CD4-positive, alpha-beta memory T cell (primary cell): ENCODE measurements around the gene EPC2. TPM values are rescaled to one million over a fixed set of nuclear protein-coding genes. Genes with fewer than 3 reads are reported as not detected.

Source experiments
- CTCF ChIA-PET: fragments of 350-600 bp; sonication (Branson Sonifier 250); formaldehyde crosslinking; loops from one replicate; lab custom pipeline; 2021; ENCODE audit warnings: inconsistent platforms; ENCODE audit not compliant: partially characterized antibody; lab: Charles Lee
- POLR2A ChIA-PET: fragments of 350-600 bp; sonication (Branson Sonifier 250); formaldehyde crosslinking; loops from one replicate; lab custom pipeline; 2021; ENCODE audit not compliant: partially characterized antibody; lab: Charles Lee
- DNase-seq, 5 donors: peaks; one replicate each; pipeline versions ENCODE4 v3.0.0 to v3.0.0-alpha.2; 2020 to 2022; ENCODE audit warnings: mixed read lengths in 1 of 5
- H3K27ac ChIP-seq: one replicate; pipeline ENCODE4 v1.7.0; 2013; ENCODE audit warnings: low read depth, low read length
- H3K27me3 ChIP-seq: 2 replicates; pipeline ENCODE4 v1.7.0; 2013; ENCODE audit warnings: mild to moderate bottlenecking, low read length, moderate library complexity; ENCODE audit not compliant: insufficient read depth
- H3K36me3 ChIP-seq: 2 replicates; pipeline ENCODE4 v1.7.0; 2013; ENCODE audit warnings: mild to moderate bottlenecking, low read length, moderate library complexity; ENCODE audit not compliant: insufficient read depth
- H3K4me1 ChIP-seq: 2 replicates; pipeline ENCODE4 v1.7.0; 2013; ENCODE audit warnings: mild to moderate bottlenecking, low read length, moderate library complexity; ENCODE audit not compliant: insufficient read depth
- H3K4me3 ChIP-seq, 2 donors: one replicate each; pipeline ENCODE4 v1.7.0; 2013; ENCODE audit warnings: low read length in 2 of 2, mild to moderate bottlenecking in 1 of 2
- H3K9me3 ChIP-seq, 2 donors: one replicate each; pipeline ENCODE4 v1.7.0; 2013; ENCODE audit warnings: low read length in 2 of 2, control low read depth in 1 of 2; ENCODE audit not compliant: control insufficient read depth in 1 of 2
- H3K27ac Mint-ChIP-seq, 7 donors: one replicate each; pipeline ENCODE4 v1.8.0; 2020 to 2021; ENCODE audit warnings: mixed read lengths in 7 of 7, mild to moderate bottlenecking in 6 of 7, inconsistent platforms in 3 of 7, moderate library complexity in 3 of 7
- H3K27me3 Mint-ChIP-seq, 2 donors: one replicate each; pipeline ENCODE4 v1.8.0; 2020 to 2021; ENCODE audit warnings: mixed read lengths in 2 of 2
- H3K36me3 Mint-ChIP-seq, 2 donors: one replicate each; pipeline ENCODE4 v1.8.0; 2020 to 2021; ENCODE audit warnings: mixed read lengths in 2 of 2, inconsistent platforms in 1 of 2, mild to moderate bottlenecking in 1 of 2
- H3K4me1 Mint-ChIP-seq, 4 donors: one replicate each; pipeline ENCODE4 v1.8.0; 2020 to 2021; ENCODE audit warnings: mixed read lengths in 4 of 4, mild to moderate bottlenecking in 1 of 4
- H3K4me3 Mint-ChIP-seq, 8 donors: one replicate each; pipeline ENCODE4 v1.8.0; 2020 to 2021; ENCODE audit warnings: mixed read lengths in 8 of 8, mild to moderate bottlenecking in 7 of 8, moderate library complexity in 6 of 8, inconsistent platforms in 3 of 8
- H3K9me3 Mint-ChIP-seq, 8 donors: one replicate each; pipeline ENCODE4 v1.8.0; 2020 to 2021; ENCODE audit warnings: mixed read lengths in 8 of 8, mild to moderate bottlenecking in 5 of 8, inconsistent platforms in 3 of 8, moderate library complexity in 1 of 8
- intact Hi-C: fragments of 100-400 bp; cut with micrococcal nuclease; formaldehyde crosslinking; loops from one replicate; pipeline ENCODE4 v1.15.1; 2023
- polyA plus RNA-seq, 2 donors: library from polyadenylated mRNA; unstranded; fragments of 300-500 nt; fragmentation: Illumina TruSeq; gene quantifications; one replicate each; pipeline ENCODE4 v1.2.3, GENCODE V29; 2021
- total RNA-seq, 2 experiments: library from RNA; stranded (reverse); gene quantifications; one replicate each; pipeline ENCODE4 v1.2.3, GENCODE V29; 2021

The EPC2 gene
- total and polyA plus RNA-seq, 4 experiments from 2014 or later = 1.4 to 77.9 (median 37.3) TPM

DNA sequence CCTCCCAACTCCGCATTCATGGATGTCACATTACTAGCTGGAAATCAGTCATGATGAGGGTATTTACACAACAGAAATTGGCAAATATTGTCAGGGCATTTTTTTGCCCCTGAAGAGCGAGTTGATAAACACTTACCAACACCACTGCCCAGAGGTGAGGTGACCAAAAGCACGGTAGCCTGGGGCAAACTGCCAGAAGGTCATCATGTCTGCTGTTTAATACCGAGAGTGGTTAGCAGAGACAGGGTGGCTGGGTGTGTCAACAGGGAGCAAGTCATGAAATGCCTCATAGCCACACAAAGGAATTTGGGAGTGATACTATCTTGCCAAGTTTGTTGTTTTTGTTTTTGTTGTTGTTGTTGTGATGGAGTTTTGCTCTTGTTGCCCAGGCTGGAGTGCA is 37.0 kb upstream of the EPC2 start:
- H3K4me3 ChIP-seq = no peak overlapping the region
- intact Hi-C loops = no loop called here
- POLR2A ChIA-PET = no interaction called here
- Mint-ChIP-seq H3K9me3 (peaks cover 0 to 18% (median 17%) of the 10 kb centered on the region in 8 donors), H3K4me3 (no peak overlapping the region), H3K27me3 (no peaks in the 10 kb centered on the region), H3K4me1 (peaks cover 0 to 1% (median 0%) of the 10 kb centered on the region in 4 donors), H3K36me3 (peaks cover 3 to 4% of the 10 kb centered on the region in 2 donors), H3K27ac (no peak overlapping the region)
- H3K27me3 ChIP-seq = no peaks in the 10 kb centered on the region
- DNase-seq = no peak
- no peaks in the 10 kb centered on the region for H3K4me1 ChIP-seq
- no peak overlapping the region for H3K27ac ChIP-seq
- CTCF ChIA-PET = no interaction called here
- H3K9me3 ChIP-seq = no peaks in the 10 kb centered on the region
- no peaks in the 10 kb centered on the region for H3K36me3 ChIP-seq

GRCh38 chr2:148613231-148614013 is 31.1 kb upstream of the EPC2 start:
- Histone ChIP-seq H3K27ac (no peak overlapping the region), H3K36me3 (no peaks in the 10 kb centered on the region), H3K9me3 (no peaks in the 10 kb centered on the region), H3K4me1 (no peaks in the 10 kb centered on the region), H3K4me3 (no peak overlapping the region), H3K27me3 (no peaks in the 10 kb centered on the region)
- peaks cover 0 to 5% (median 5%) of the 10 kb centered on the region in 4 donors for H3K4me1 Mint-ChIP-seq
- POLR2A ChIA-PET = no interaction called here
- H3K9me3 Mint-ChIP-seq = peaks cover 0 to 2% (median 0%) of the 10 kb centered on the region in 8 donors
- intact Hi-C loops = no loop called here
- CTCF ChIA-PET = no interaction called here
- H3K27ac Mint-ChIP-seq = no peak overlapping the region
- H3K27me3 Mint-ChIP-seq = no peaks in the 10 kb centered on the region
- H3K4me3 Mint-ChIP-seq = no peak overlapping the region
- no peaks in the 10 kb centered on the region for H3K36me3 Mint-ChIP-seq
- DNase-seq = no peak

- DNase-seq = no peak
- Histone ChIP-seq H3K27ac (no peak overlapping the region), H3K36me3 (no peaks in the 10 kb centered on the region), H3K9me3 (no peaks in the 10 kb centered on the region), H3K4me1 (no peaks in the 10 kb centered on the region), H3K27me3 (no peaks in the 10 kb centered on the region), H3K4me3 (no peak overlapping the region)
- peak overlapping the region in 1 of 7 donors; percentile 52 for H3K27ac Mint-ChIP-seq
- intact Hi-C loops = no loop called here
- H3K36me3 Mint-ChIP-seq = no peaks in the 10 kb centered on the region
- H3K4me3 Mint-ChIP-seq = no peak overlapping the region
- no peaks in the 10 kb centered on the region for H3K27me3 Mint-ChIP-seq
- H3K4me1 Mint-ChIP-seq = peaks cover 0 to 5% (median 5%) of the 10 kb centered on the region in 4 donors
- H3K9me3 Mint-ChIP-seq = peaks cover 0 to 4% (median 0%) of the 10 kb centered on the region in 8 donors
- POLR2A ChIA-PET = no interaction called here
- CTCF ChIA-PET = interaction anchor here (1.3 kb wide), 1 partner anchor 624 kb away, joined by 4 read pairs; no protein-coding TSS in a partner anchor
Observed at GRCh38 chr2:148614014-148614321, 30.6 kb upstream of the EPC2 start.

GRCh38 chr2:148614322-148615049 is 30.1 kb upstream of the EPC2 start:
- CTCF ChIA-PET = interaction anchor here (1.3 to 1.6 kb wide), 2 partner anchors 106 to 625 kb away, joined by 4 to 5 read pairs; no protein-coding TSS in a partner anchor

GRCh38 chr2:148615381-148615841 is 29.1 kb upstream of the EPC2 start:
- Mint-ChIP-seq H3K27ac (no peak overlapping the region), H3K36me3 (no peaks in the 10 kb centered on the region), H3K4me1 (peaks cover 0 to 5% (median 5%) of the 10 kb centered on the region in 4 donors), H3K9me3 (peaks cover 0 to 4% (median 0%) of the 10 kb centered on the region in 8 donors), H3K27me3 (no peaks in the 10 kb centered on the region), H3K4me3 (no peak overlapping the region)
- ChIA-PET POLR2A (no interaction called here), CTCF (interaction anchor here (1.1 to 1.6 kb wide), 2 partner anchors 9 to 106 kb away, joined by 3 to 5 read pairs; no protein-coding TSS in a partner anchor)
- no peaks in the 10 kb centered on the region for H3K9me3 ChIP-seq
- intact Hi-C loops = no loop called here
- no peak overlapping the region for H3K4me3 ChIP-seq
- H3K27me3 ChIP-seq = no peaks in the 10 kb centered on the region
- H3K27ac ChIP-seq = no peak overlapping the region
- H3K4me1 ChIP-seq = no peaks in the 10 kb centered on the region
- H3K36me3 ChIP-seq = no peaks in the 10 kb centered on the region
- DNase-seq = no peak

More at GRCh38 chr2:148614322-148615049, 30.1 kb upstream of the EPC2 start:
- Mint-ChIP-seq H3K4me1 (peaks cover 0 to 5% (median 5%) of the 10 kb centered on the region in 4 donors), H3K9me3 (peaks cover 0 to 4% (median 0%) of the 10 kb centered on the region in 8 donors), H3K36me3 (no peaks in the 10 kb centered on the region), H3K4me3 (no peak overlapping the region), H3K27me3 (no peaks in the 10 kb centered on the region), H3K27ac (no peak overlapping the region)
- H3K4me1 ChIP-seq = no peaks in the 10 kb centered on the region
- POLR2A ChIA-PET = no interaction called here
- no peak overlapping the region for H3K4me3 ChIP-seq
- H3K36me3 ChIP-seq = no peaks in the 10 kb centered on the region
- intact Hi-C loops = no loop called here
- H3K27me3 ChIP-seq = no peaks in the 10 kb centered on the region
- no peaks in the 10 kb centered on the region for H3K9me3 ChIP-seq
- no peak for DNase-seq
- H3K27ac ChIP-seq = no peak overlapping the region

GRCh38 chr2:148616662-148617061 is 27.9 kb upstream of the EPC2 start:
- ChIA-PET CTCF (no interaction called here), POLR2A (no interaction called here)
- Mint-ChIP-seq H3K36me3 (no peaks in the 10 kb centered on the region), H3K4me3 (no peak overlapping the region), H3K4me1 (peaks cover 0 to 5% (median 5%) of the 10 kb centered on the region in 4 donors), H3K27me3 (no peaks in the 10 kb centered on the region), H3K9me3 (peaks cover 0 to 2% (median 0%) of the 10 kb centered on the region in 8 donors), H3K27ac (no peak overlapping the region)
- DNase-seq = no peak
- Histone ChIP-seq H3K4me3 (no peak overlapping the region), H3K36me3 (no peaks in the 10 kb centered on the region), H3K27me3 (no peaks in the 10 kb centered on the region), H3K27ac (no peak overlapping the region), H3K9me3 (no peaks in the 10 kb centered on the region), H3K4me1 (no peaks in the 10 kb centered on the region)
- intact Hi-C loops = no loop called here

DNA sequence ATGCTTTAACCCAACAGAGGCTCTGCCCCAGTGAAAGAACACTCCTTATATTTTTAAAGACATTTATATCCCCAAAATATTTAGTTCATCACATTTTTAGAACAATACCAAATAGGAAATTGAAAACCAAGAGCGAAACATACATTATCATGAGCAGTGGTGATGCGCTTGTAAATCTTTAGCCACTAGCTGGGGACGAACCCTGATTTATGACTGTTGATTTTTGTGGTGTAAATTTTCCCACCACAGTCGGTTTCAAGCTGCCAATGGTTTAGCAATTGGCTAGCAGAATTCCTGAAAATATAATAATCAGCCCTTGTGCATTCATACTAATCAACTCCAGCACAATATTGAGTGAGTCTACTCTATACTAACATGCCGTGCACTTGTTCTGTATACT is 27.3 kb upstream of the EPC2 start:
- no peak overlapping the region for H3K4me3 ChIP-seq
- no peak overlapping the region for H3K4me3 Mint-ChIP-seq
- DNase-seq = no peak
- no peaks in the 10 kb centered on the region for H3K4me1 ChIP-seq
- ChIA-PET CTCF (no interaction called here), POLR2A (no interaction called here)
- intact Hi-C loops = no loop called here
- no peaks in the 10 kb centered on the region for H3K36me3 Mint-ChIP-seq
- peaks cover 0 to 2% (median 0%) of the 10 kb centered on the region in 8 donors for H3K9me3 Mint-ChIP-seq
- no peaks in the 10 kb centered on the region for H3K27me3 ChIP-seq
- peaks cover 0 to 5% (median 5%) of the 10 kb centered on the region in 4 donors for H3K4me1 Mint-ChIP-seq
- no peaks in the 10 kb centered on the region for H3K36me3 ChIP-seq
- no peaks in the 10 kb centered on the region for H3K9me3 ChIP-seq
- H3K27me3 Mint-ChIP-seq = no peaks in the 10 kb centered on the region
- peak overlapping the region in 1 of 7 donors; percentile 46 for H3K27ac Mint-ChIP-seq
- no peak overlapping the region for H3K27ac ChIP-seq
